K562 (cell line): ENCODE measurements around the gene LRRC27. TPM values are rescaled to one million over a fixed set of nuclear protein-coding genes. Genes with fewer than 3 reads are reported as not detected.

Source experiments
- ATAC-seq: fragments of 200-7000 bp; cut with Tn5 transposase; 3 replicates; pipeline ENCODE4 v1.9.1; 2020; ENCODE audit warnings: moderate library complexity
- BruUV-seq: library from RNA; stranded (reverse); fragments of 400-500 nt; replicated peaks from 2 replicates; lab custom pipeline; 2021; lab: Mats Ljungman, UMichigan
- CTCF ChIA-PET: fragments of 300-600 bp; formaldehyde crosslinking; extraction: SDS; loops from one replicate; lab custom pipeline; 2021; ENCODE audit warnings: low intra/inter-chr PET ratio; lab: Yijun Ruan, JAX
- POLR2A ChIA-PET: fragments of 300-600, 350-650 bp; sonication (Branson Sonifier 250); formaldehyde crosslinking; extraction: SDS; loops from one replicate; lab custom pipeline; 2021; ENCODE audit warnings: antibody characterized with exemption, inconsistent platforms; lab: Yijun Ruan, JAX
- DNase-seq, 4 experiments: peaks; one replicate each; pipeline versions ENCODE4 v3.0.0 to v3.0.0-alpha.2; 2011 to 2018; ENCODE audit warnings: low spot score in 3 of 4, mixed read lengths in 3 of 4; ENCODE audit errors: extremely low read depth in 1 of 4
- FAIRE-seq: peaks from 2 replicates; lab custom pipeline; 2011; peaks lifted over from hg19 to GRCh38; lab: Jason Lieb, UNC
- H2AFZ ChIP-seq: 2 replicates; pipeline ENCODE4 v1.6.0; 2011; ENCODE audit warnings: low read depth, low read length, control low read depth, inconsistent platforms
- H3K27ac ChIP-seq: fragments of 200-600 bp; 3 replicates; pipeline ENCODE4 v1.8.0; 2011; ENCODE audit warnings: low read depth, mild to moderate bottlenecking, control low read depth, inconsistent platforms, low read length, moderate library complexity, mixed read lengths; ENCODE audit errors: extremely low read depth
- H3K27me3 ChIP-seq, 2 experiments: fragments of 300-600 bp in 1 of 2; 2 replicates in 1 of 2; 3 replicates in 1 of 2; pipeline versions ENCODE4 v1.6.0 to v1.8.0; 2011; ENCODE audit warnings: inconsistent platforms in 2 of 2, low read length in 2 of 2, mild to moderate bottlenecking in 1 of 2, mixed read lengths in 1 of 2, moderate library complexity in 1 of 2; ENCODE audit not compliant: control insufficient read depth in 2 of 2, insufficient read depth in 2 of 2
- H3K36me3 ChIP-seq: fragments of 300-600 bp; 3 replicates; pipeline ENCODE4 v1.8.0; 2011; ENCODE audit warnings: mild to moderate bottlenecking, low read length, inconsistent platforms; ENCODE audit not compliant: control insufficient read depth, insufficient read depth
- H3K4me1 ChIP-seq, 2 experiments: fragments of 200-600 bp in 1 of 2; replicated peaks in 1 of 2; 2 replicates in 1 of 2; 3 replicates in 1 of 2; pipeline versions ENCODE4 v1.5.1 to v1.8.0; 2011; ENCODE audit warnings: inconsistent platforms in 2 of 2, low read length in 2 of 2, mild to moderate bottlenecking in 1 of 2, mixed read lengths in 1 of 2, moderate library complexity in 1 of 2; ENCODE audit not compliant: control insufficient read depth in 2 of 2, insufficient read depth in 2 of 2
- H3K4me2 ChIP-seq: 2 replicates; pipeline ENCODE4 v1.6.1; 2011; ENCODE audit warnings: low read length, control low read depth, inconsistent platforms, mixed read lengths; ENCODE audit not compliant: insufficient read depth
- H3K4me3 ChIP-seq: fragments of 200-600 bp; sonication (generic), shearing (Covaris generic); 2 replicates; pipeline ENCODE4 v1.5.1; 2016; ENCODE audit warnings: control low read depth, inconsistent platforms
- H3K79me2 ChIP-seq: fragments of 200-600 bp; 3 replicates; pipeline ENCODE4 v1.8.0; 2011; ENCODE audit warnings: low read length, inconsistent platforms; ENCODE audit not compliant: control insufficient read depth, insufficient read depth
- H3K9ac ChIP-seq, 2 experiments: 2 replicates each; pipeline versions ENCODE4 v1.6.0 to v1.6.1; 2011; ENCODE audit warnings: low read depth in 2 of 2, low read length in 2 of 2, control low read depth in 1 of 2, inconsistent platforms in 1 of 2, mild to moderate bottlenecking in 1 of 2, mixed read lengths in 1 of 2; ENCODE audit not compliant: insufficient read depth in 1 of 2
- H3K9me1 ChIP-seq: one replicate; pipeline ENCODE4 v1.6.0; 2011; ENCODE audit warnings: inconsistent platforms, mild to moderate bottlenecking, low read length, moderate library complexity; ENCODE audit not compliant: control insufficient read depth, insufficient read depth
- H3K9me3 ChIP-seq: replicated peaks from 2 replicates; pipeline ENCODE4 v1.5.1; 2011; ENCODE audit warnings: low read depth, low read length, inconsistent platforms; ENCODE audit not compliant: control insufficient read depth, insufficient read depth
- H4K20me1 ChIP-seq: replicated peaks from 2 replicates; pipeline ENCODE4 v1.6.1; 2011; ENCODE audit warnings: low read length, inconsistent platforms, mixed read lengths; ENCODE audit not compliant: control insufficient read depth, insufficient read depth
- ZNF780A ChIP-seq: fragments of 250-450 bp; sonication (Bioruptor Pico); IDR thresholded peaks from 2 replicates; pipeline ENCODE4 v1.5.0; 2021; ENCODE audit warnings: mild to moderate bottlenecking
- WGBS: fragments of 100-300 bp; shearing (Covaris generic); methylation state at CpG from one replicate; pipeline ENCODE4 v1.1.6; 2016; ENCODE audit warnings: low coverage, mixed read lengths; ENCODE audit not compliant: insufficient coverage; ENCODE audit errors: missing lambda C conversion rate; 5-methylcytosine and 5-hydroxymethylcytosine counted together
- in situ Hi-C: fragments of 300-500 bp; cut with MboI; formaldehyde crosslinking; loops from 4 replicates; pipeline ENCODE4 v1.15.0; 2018; ENCODE audit warnings: inconsistent platforms, mixed read lengths
- intact Hi-C: fragments of 100-400 bp; cut with micrococcal nuclease; formaldehyde crosslinking; loops from 2 replicates; pipeline ENCODE4 v1.14.2; 2022
- polyA plus RNA-seq, 8 experiments: library from polyadenylated mRNA; depleted of rRNA in 4 of 8; stranded (reverse) in 5 of 8; unstranded in 3 of 8; fragments of >200 nt; fragmentation: Nextera tagmentation in 2 of 8; fragmentation: Illumina TruSeq in 1 of 8; extraction: Ambion mirVana in 2 of 8; extraction: Trizol in 1 of 8; gene quantifications; 2 replicates each; pipeline versions ENCODE4 v1.2.1 to v1.2.3, GENCODE V29; 2011 to 2014; ENCODE audit warnings: inconsistent platforms in 1 of 8, missing spikeins in 1 of 8
- total RNA-seq, 7 experiments: library from RNA; depleted of rRNA in 6 of 7; stranded (reverse); fragments of >200 nt in 6 of 7; fragmentation: Illumina TruSeq in 2 of 7; extraction: Trizol in 2 of 7; gene quantifications; 2 replicates each; pipeline versions ENCODE4 v1.2.1 to v1.2.3, GENCODE V29; 2011 to 2021; ENCODE audit warnings: low replicate concordance in 1 of 7
- TF ChIP-seq, protein P1 (sequence below): fragments of 450-650 bp; IDR thresholded peaks from 2 replicates; pipeline ENCODE4 v1.6.1; 2017; ENCODE audit warnings: antibody characterized with exemption, mild to moderate bottlenecking

LRRC27 gene
- total and polyA plus RNA-seq, 9 of the 15 experiments (the other 6 are each of a cell fraction or from before 2014, with no cell fraction given) = 0.10 to 2.7 (median 1.4) TPM

DNA sequence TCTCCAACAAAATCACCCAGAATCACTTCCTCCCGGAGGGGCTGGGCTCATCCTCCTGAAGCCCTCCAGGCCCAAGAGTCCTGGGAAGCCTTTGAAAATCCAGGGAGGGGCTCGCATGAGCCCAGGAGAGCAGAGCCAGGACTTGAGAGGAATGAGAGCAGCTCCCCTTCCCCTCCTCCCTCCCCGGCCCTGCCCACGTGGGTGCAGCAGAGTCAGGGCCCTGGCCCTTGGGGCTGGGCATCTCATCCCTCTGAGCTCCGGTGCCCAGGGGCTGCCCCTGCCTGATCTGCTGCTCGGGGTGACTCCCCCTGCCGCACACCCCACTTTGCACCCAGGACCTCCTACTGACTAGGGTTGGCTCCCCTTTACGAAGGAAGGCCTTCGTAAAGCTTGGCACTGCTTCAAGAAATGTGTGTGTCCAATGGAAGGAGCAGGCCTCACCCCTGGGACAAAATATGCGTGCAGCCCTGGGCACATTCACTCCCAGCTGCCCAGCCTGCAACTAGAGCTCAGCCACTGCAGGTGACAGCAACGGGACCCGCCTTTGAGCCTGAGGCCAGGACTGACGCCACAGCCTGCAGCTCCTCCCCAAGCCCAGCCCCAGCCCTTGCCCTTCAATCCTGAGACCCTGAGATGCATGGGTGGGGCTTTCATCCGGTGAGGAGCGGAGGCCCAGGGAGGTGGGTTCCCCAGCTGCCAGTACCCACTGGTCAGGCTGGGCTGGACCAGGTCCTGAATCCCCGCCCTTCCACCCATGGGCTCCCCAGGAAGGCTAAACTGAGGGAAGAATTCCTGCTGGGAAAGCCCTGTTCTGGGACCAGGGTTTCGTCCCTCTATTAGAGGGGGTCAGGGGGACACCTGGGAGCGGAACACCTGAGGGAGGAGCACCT, 86.8 kb downstream of the LRRC27 start:
- ATAC-seq (no peak), FAIRE-seq (no peak), DNase-seq (peak in 2 of 4 experiments; percentile 11 to 17)
- intact Hi-C loops (no loop called here), in situ Hi-C loops (no loop called here)
- no peaks in the 10 kb centered on the region for H3K9me3 ChIP-seq
- H4K20me1 ChIP-seq = no peaks in the 10 kb centered on the region
- no peaks in the 10 kb centered on the region for H3K27me3 ChIP-seq
- POLR2A ChIA-PET = interaction anchor here (0.6 kb wide), 1 partner anchor 102 kb away, joined by 3 read pairs; no protein-coding TSS in a partner anchor
- no peak overlapping the region for H3K4me3 ChIP-seq
- H3K36me3 ChIP-seq = no peaks in the 10 kb centered on the region; the same call in 2 of the 3 replicates
- H3K4me2 ChIP-seq = no peak overlapping the region
- TF ChIP-seq ZNF780A (CRISPR knock-in tag) = no peak
- TF ChIP-seq, protein P1, sequence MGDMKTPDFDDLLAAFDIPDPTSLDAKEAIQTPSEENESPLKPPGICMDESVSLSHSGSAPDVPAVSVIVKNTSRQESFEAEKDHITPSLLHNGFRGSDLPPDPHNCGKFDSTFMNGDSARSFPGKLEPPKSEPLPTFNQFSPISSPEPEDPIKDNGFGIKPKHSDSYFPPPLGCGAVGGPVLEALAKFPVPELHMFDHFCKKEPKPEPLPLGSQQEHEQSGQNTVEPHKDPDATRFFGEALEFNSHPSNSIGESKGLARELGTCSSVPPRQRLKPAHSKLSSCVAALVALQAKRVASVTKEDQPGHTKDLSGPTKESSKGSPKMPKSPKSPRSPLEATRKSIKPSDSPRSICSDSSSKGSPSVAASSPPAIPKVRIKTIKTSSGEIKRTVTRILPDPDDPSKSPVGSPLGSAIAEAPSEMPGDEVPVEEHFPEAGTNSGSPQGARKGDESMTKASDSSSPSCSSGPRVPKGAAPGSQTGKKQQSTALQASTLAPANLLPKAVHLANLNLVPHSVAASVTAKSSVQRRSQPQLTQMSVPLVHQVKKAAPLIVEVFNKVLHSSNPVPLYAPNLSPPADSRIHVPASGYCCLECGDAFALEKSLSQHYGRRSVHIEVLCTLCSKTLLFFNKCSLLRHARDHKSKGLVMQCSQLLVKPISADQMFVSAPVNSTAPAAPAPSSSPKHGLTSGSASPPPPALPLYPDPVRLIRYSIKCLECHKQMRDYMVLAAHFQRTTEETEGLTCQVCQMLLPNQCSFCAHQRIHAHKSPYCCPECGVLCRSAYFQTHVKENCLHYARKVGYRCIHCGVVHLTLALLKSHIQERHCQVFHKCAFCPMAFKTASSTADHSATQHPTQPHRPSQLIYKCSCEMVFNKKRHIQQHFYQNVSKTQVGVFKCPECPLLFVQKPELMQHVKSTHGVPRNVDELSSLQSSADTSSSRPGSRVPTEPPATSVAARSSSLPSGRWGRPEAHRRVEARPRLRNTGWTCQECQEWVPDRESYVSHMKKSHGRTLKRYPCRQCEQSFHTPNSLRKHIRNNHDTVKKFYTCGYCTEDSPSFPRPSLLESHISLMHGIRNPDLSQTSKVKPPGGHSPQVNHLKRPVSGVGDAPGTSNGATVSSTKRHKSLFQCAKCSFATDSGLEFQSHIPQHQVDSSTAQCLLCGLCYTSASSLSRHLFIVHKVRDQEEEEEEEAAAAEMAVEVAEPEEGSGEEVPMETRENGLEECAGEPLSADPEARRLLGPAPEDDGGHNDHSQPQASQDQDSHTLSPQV = no peak
- H3K4me1 ChIP-seq = peaks cover 18 to 64% of the 10 kb centered on the region in 2 experiments
- CTCF ChIA-PET = no interaction called here
- H3K9me1 ChIP-seq = no peaks in the 10 kb centered on the region
- peak overlapping the region in 1 of 2 experiments; percentile 26; a peak in 2 of 4 replicates for H3K9ac ChIP-seq
- H3K27ac ChIP-seq = no peak overlapping the region
- H3K79me2 ChIP-seq = no peaks in the 10 kb centered on the region; the same call in 2 of the 3 replicates
- 58% methylated on average over 8 of the region's 18 CpGs for WGBS
- no TSS peak for BruUV-seq
- no peak overlapping the region for H2AFZ ChIP-seq
